HG03342 (cell line): Measurements from ENCODE around the gene ALDH18A1.

ENCODE experiments used
- ATAC-seq: cut with Tn5 transposase; IDR thresholded peaks from one replicate; pipeline ENCODE4 v1.9.1; 2021; ENCODE audit warnings: mild to moderate bottlenecking, moderate library complexity; ENCODE audit not compliant: unreplicated experiment

The ALDH18A1 gene

DNA sequence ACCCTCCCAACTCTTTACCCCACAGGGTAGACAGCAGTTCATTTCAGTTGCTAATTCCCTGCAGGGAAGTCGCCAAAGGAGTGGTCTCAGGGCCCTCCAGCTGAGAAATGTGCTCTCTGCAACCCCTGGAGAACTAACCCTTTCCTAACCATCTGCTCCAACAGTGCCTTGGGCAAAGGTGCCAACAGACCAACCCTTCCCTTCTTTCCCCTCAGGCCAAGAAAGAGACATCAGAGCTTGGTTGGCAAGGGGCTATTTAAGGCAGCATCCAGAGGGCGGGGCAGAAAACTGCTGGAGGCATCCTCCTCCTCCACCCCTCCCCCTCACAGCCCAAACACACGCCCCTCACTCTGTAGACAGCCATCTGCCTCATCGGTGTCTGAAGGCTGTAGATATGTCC, 97.0 kb downstream of the ALDH18A1 start:
- no peak for ATAC-seq

DNA sequence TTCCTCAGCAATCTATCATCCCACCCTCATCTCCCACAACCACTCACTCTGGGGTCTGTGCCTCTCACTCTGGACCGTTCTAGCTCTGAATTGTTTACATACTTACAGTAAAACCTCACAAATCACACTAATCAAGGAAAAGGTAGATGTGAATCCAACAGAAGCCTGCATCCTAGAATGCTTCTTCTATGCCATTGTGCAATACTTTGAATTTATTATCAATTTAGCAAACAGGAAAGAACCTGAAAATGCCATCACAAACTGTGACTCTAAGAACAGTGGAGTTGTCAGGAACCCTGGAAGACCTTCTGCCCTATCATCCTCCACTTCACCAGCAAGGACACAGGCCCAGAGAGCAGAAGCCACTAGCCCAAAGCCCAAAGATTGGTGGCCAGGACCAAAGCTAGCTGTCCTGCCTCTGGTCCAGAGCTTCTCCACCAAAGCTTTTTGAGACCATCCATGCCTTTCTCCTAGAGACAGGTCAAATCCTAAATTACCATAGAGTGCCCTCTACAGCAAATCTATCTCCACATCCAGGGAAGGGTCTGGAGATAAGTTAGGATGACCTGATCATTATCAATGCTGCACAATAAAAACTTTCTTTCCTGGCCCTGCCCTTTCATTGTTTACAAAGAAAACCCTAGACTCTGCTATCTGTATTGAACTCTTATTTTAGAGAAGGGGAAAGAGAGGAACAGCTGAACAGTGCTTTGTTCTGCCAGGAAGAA, 97.8 kb downstream of the ALDH18A1 start:
- ATAC-seq, result no peak

GRCh38 chr10:95556994-95557767, 99.3 kb downstream of the ALDH18A1 start:
- no peak for ATAC-seq
